H9 (cell line): Measurements from ENCODE around the gene RBBP9. TPM values are rescaled to one million over a fixed set of nuclear protein-coding genes. Genes with fewer than 3 reads are reported as not detected.

ENCODE experiments used
- DNase-seq: peaks from one replicate; pipeline ENCODE4 v3.0.0-alpha.2; 2017
- H2AFZ ChIP-seq: one replicate; pipeline ENCODE4 v1.6.1; 2013; ENCODE audit warnings: mild to moderate bottlenecking, low read length, control low read depth, moderate library complexity
- H2AK5ac ChIP-seq: 2 replicates; pipeline ENCODE4 v1.6.1; 2013; ENCODE audit warnings: low read length, control low read depth, mixed read lengths; ENCODE audit not compliant: insufficient read length
- H2BK120ac ChIP-seq: one replicate; pipeline ENCODE4 v1.6.1; 2013; ENCODE audit warnings: low read depth, mild to moderate bottlenecking, low read length, control low read depth, inconsistent platforms; ENCODE audit not compliant: poor library complexity, severe bottlenecking
- H2BK12ac ChIP-seq: 2 replicates; pipeline ENCODE4 v1.6.1; 2013; ENCODE audit warnings: low read length, control low read depth, mixed read lengths, low read depth; ENCODE audit not compliant: insufficient read length
- H2BK15ac ChIP-seq: 2 replicates; pipeline ENCODE4 v1.6.1; 2013; ENCODE audit warnings: low read depth, low read length, control low read depth
- H2BK20ac ChIP-seq: one replicate; pipeline ENCODE4 v1.6.1; 2013; ENCODE audit warnings: low read depth, mild to moderate bottlenecking, low read length, control low read depth, inconsistent platforms; ENCODE audit not compliant: poor library complexity, severe bottlenecking
- H2BK5ac ChIP-seq: 2 replicates; pipeline ENCODE4 v1.6.1; 2013; ENCODE audit warnings: low read length, control low read depth, mixed read lengths; ENCODE audit not compliant: insufficient read length
- H3K14ac ChIP-seq: 2 replicates; pipeline ENCODE4 v1.6.1; 2013; ENCODE audit warnings: low read length, control low read depth; ENCODE audit not compliant: insufficient read depth
- H3K18ac ChIP-seq: 2 replicates; pipeline ENCODE4 v1.6.1; 2013; ENCODE audit warnings: low read depth, mild to moderate bottlenecking, mixed read lengths, low read length, control low read depth; ENCODE audit not compliant: insufficient read length
- H3K23ac ChIP-seq: 2 replicates; pipeline ENCODE4 v1.6.1; 2013; ENCODE audit warnings: low read length, control low read depth, mixed read lengths, low read depth; ENCODE audit not compliant: insufficient read length
- H3K23me2 ChIP-seq: 2 replicates; pipeline ENCODE4 v1.6.1; 2013; ENCODE audit warnings: low read depth, mild to moderate bottlenecking, mixed read lengths, low read length, control low read depth; ENCODE audit not compliant: insufficient read length, poor library complexity, severe bottlenecking
- H3K27ac ChIP-seq: 2 replicates; pipeline ENCODE4 v1.5.1; 2013; ENCODE audit warnings: low read length, control low read depth, mixed read lengths, low read depth; ENCODE audit not compliant: insufficient read length
- H3K27me3 ChIP-seq: 2 replicates; pipeline ENCODE4 v1.6.1; 2013; ENCODE audit warnings: low read length, control low read depth, inconsistent platforms; ENCODE audit not compliant: insufficient read depth
- H3K4ac ChIP-seq: 2 replicates; pipeline ENCODE4 v1.6.1; 2013; ENCODE audit warnings: low read depth, mild to moderate bottlenecking, control low read depth, inconsistent platforms, low read length, moderate library complexity
- H3K4me1 ChIP-seq: 2 replicates; pipeline ENCODE4 v1.6.1; 2013; ENCODE audit warnings: low read length, control low read depth, inconsistent platforms; ENCODE audit not compliant: insufficient read depth
- H3K4me2 ChIP-seq: 2 replicates; pipeline ENCODE4 v1.6.1; 2013; ENCODE audit warnings: low read length, control low read depth, mixed read lengths; ENCODE audit not compliant: insufficient read length, insufficient read depth
- H3K56ac ChIP-seq: 2 replicates; pipeline ENCODE4 v1.6.1; 2013; ENCODE audit warnings: low read depth, mild to moderate bottlenecking, mixed read lengths, low read length, control low read depth; ENCODE audit not compliant: insufficient read length
- H3K79me1 ChIP-seq: 2 replicates; pipeline ENCODE4 v1.6.1; 2013; ENCODE audit warnings: low read depth, mild to moderate bottlenecking, moderate library complexity, low read length, control low read depth, inconsistent platforms; ENCODE audit not compliant: insufficient read depth, poor library complexity, severe bottlenecking
- H3K79me2 ChIP-seq: 2 replicates; pipeline ENCODE4 v1.6.1; 2013; ENCODE audit warnings: low read length, control low read depth, inconsistent platforms; ENCODE audit not compliant: insufficient read depth
- H3K9ac ChIP-seq: 2 replicates; pipeline ENCODE4 v1.6.1; 2013; ENCODE audit warnings: low read length, control low read depth, mixed read lengths; ENCODE audit not compliant: insufficient read length; ENCODE audit errors: extremely low read depth
- H3K9me3 ChIP-seq: one replicate; pipeline ENCODE4 v1.6.1; 2013; ENCODE audit warnings: low read depth, low read length, inconsistent platforms; ENCODE audit not compliant: control insufficient read depth
- H3T11ph ChIP-seq: one replicate; pipeline ENCODE4 v1.6.1; 2013; ENCODE audit warnings: mild to moderate bottlenecking, low read length, control low read depth, inconsistent platforms
- H4K20me1 ChIP-seq: one replicate; pipeline ENCODE4 v1.6.1; 2013; ENCODE audit not compliant: control insufficient read depth, insufficient read length, insufficient read depth
- H4K5ac ChIP-seq: 2 replicates; pipeline ENCODE4 v1.6.1; 2013; ENCODE audit warnings: low read depth, mild to moderate bottlenecking, mixed read lengths, low read length, control low read depth; ENCODE audit not compliant: insufficient read length
- H4K8ac ChIP-seq: replicated peaks from 2 replicates; pipeline ENCODE4 v1.6.1; 2013; ENCODE audit warnings: low read length, control low read depth, mixed read lengths, low read depth; ENCODE audit not compliant: insufficient read length
- H4K91ac ChIP-seq: 2 replicates; pipeline ENCODE4 v1.6.1; 2013; ENCODE audit warnings: low read depth, mild to moderate bottlenecking, moderate library complexity, mixed read lengths, low read length, control low read depth; ENCODE audit not compliant: insufficient read length
- H3K27ac Mint-ChIP-seq, 3 experiments: 2 replicates in 2 of 3; 3 replicates in 1 of 3; pipeline ENCODE4 v1.8.0; 2020 to 2021; ENCODE audit warnings: mixed read lengths in 3 of 3, mild to moderate bottlenecking in 1 of 3, moderate library complexity in 1 of 3
- H3K27me3 Mint-ChIP-seq: 2 replicates; pipeline ENCODE4 v1.8.0; 2021; ENCODE audit warnings: low read depth, mild to moderate bottlenecking, moderate library complexity, mixed read lengths
- H3K36me3 Mint-ChIP-seq, 3 experiments: 2 replicates in 2 of 3; 3 replicates in 1 of 3; pipeline ENCODE4 v1.8.0; 2020 to 2021; ENCODE audit warnings: low read depth in 3 of 3, mixed read lengths in 3 of 3; ENCODE audit not compliant: insufficient read depth in 1 of 3
- H3K4me1 Mint-ChIP-seq, 2 experiments: 2 replicates each; pipeline ENCODE4 v1.8.0; 2020; ENCODE audit warnings: mixed read lengths in 2 of 2
- H3K4me3 Mint-ChIP-seq, 2 experiments: 2 replicates in 1 of 2; 3 replicates in 1 of 2; pipeline ENCODE4 v1.8.0; 2020 to 2021; ENCODE audit warnings: mild to moderate bottlenecking in 2 of 2, mixed read lengths in 2 of 2, moderate library complexity in 1 of 2
- H3K9me3 Mint-ChIP-seq, 2 experiments: 2 replicates in 1 of 2; 3 replicates in 1 of 2; pipeline ENCODE4 v1.8.0; 2020; ENCODE audit warnings: mild to moderate bottlenecking in 2 of 2, mixed read lengths in 2 of 2, moderate library complexity in 1 of 2
- CTCF ChIP-seq: fragments of 200-600 bp; sonication (generic); conservative IDR thresholded peaks from 3 replicates; pipeline ENCODE4 v1.8.0; 2021; ENCODE audit warnings: antibody characterized with exemption, mild to moderate bottlenecking
- WGBS: extraction: QIAGEN DNeasy Blood & Tissue Kit; methylation state at CpG from one replicate; pipeline ENCODE4 v1.1.7; 2013; ENCODE audit warnings: missing lambda C conversion rate, low lambda C conversion rate, mixed read lengths; ENCODE audit not compliant: insufficient read length; ENCODE audit errors: extremely low coverage; 5-methylcytosine and 5-hydroxymethylcytosine counted together
- total RNA-seq: library from RNA; stranded (reverse); gene quantifications from 2 replicates; pipeline ENCODE4 v1.2.1, GENCODE V29; 2021

Gene RBBP9
- total RNA-seq, 1 experiment from 2014 or later: 12.0 TPM

- Histone ChIP-seq H3K79me1 (no peaks in the 10 kb centered on the region), H4K8ac (no peak overlapping the region), H3K56ac (no peak overlapping the region), H3T11ph (no peak overlapping the region), H3K4me2 (no peak overlapping the region), H2AK5ac (no peak overlapping the region), H3K27ac (no peak overlapping the region), H3K9ac (no peak overlapping the region), H2BK15ac (no peak overlapping the region), H4K5ac (no peak overlapping the region), H4K91ac (no peak overlapping the region), H3K4me1 (no peaks in the 10 kb centered on the region), H3K23ac (no peak overlapping the region), H2BK12ac (no peak overlapping the region), H2BK5ac (no peak overlapping the region), H3K4ac (no peak overlapping the region), H3K23me2 (no peaks in the 10 kb centered on the region), H3K9me3 (no peaks in the 10 kb centered on the region), H2AFZ (no peak overlapping the region), H3K27me3 (no peaks in the 10 kb centered on the region), H3K79me2 (no peaks in the 10 kb centered on the region), H4K20me1 (no peaks in the 10 kb centered on the region), H3K14ac (no peak overlapping the region), H3K18ac (no peak overlapping the region), H2BK120ac (no peak overlapping the region), H2BK20ac (no peak overlapping the region)
- no peak for TF ChIP-seq CTCF
- Mint-ChIP-seq H3K36me3 (peaks cover 34 to 68% (median 59%) of the 10 kb centered on the region in 3 experiments), H3K27ac (no peak overlapping the region), H3K9me3 (0 out of 5 replicates have a peak, but pooled peaks cover 0 to 2% of the 10 kb centered on the region in 2 experiments), H3K4me1 (no peaks in the 10 kb centered on the region), H3K27me3 (no peaks in the 10 kb centered on the region), H3K4me3 (no peak overlapping the region)
- no CpG with 5 or more reads among the region's 2 CpGs for WGBS
- DNase-seq: no peak
Observed at GRCh38 chr20:18537651-18538050, 40.6 kb upstream of the RBBP9 start.
